Measurements from ENCODE around the gene NEAT1.
A peak's percentile ranks its signal among the peaks of the same experiment; 100 is the strongest.

Gene NEAT1

GRCh38 chr11:65378208-65378927 is 44.2 kb upstream of the NEAT1 start:
- Histone ChIP-seq H3K36me3 (ENCODE audit: insufficient read depth, low read length) (no peaks in the 10 kb centered on the region), H4K20me1 (ENCODE audit: insufficient read depth, low read length, poor library complexity, severe bottlenecking) (no peaks in the 10 kb centered on the region), H3K9me3 (ENCODE audit: insufficient read depth, low read depth, low read length) (no peaks in the 10 kb centered on the region), H3K9ac (ENCODE audit: low read depth, low read length, poor library complexity, severe bottlenecking) (no peak overlapping the region), H3F3A (ENCODE audit: low read depth) (peaks cover 8% of the 10 kb centered on the region; the same call in 1 of the 2 replicates), H3K27me3 (ENCODE audit: insufficient read depth, low read length, poor library complexity, severe bottlenecking) (no peaks in the 10 kb centered on the region), H3K79me2 (ENCODE audit: insufficient read depth, low read length) (peaks cover 11% of the 10 kb centered on the region; the same call in 1 of the 2 replicates), H3K4me3 (ENCODE audit: low read length, poor library complexity, severe bottlenecking) (no peak overlapping the region), H3K9me2 (replicated peaks; ENCODE audit: low read depth, low read length) (no peaks in the 10 kb centered on the region), H2AFZ (ENCODE audit: low read length) (no peak overlapping the region), H3K4me2 (ENCODE audit: low read depth, low read length, poor library complexity, severe bottlenecking) (no peak overlapping the region), H3K4me1 (ENCODE audit: insufficient read depth, low read length, poor library complexity, severe bottlenecking) (peaks cover 19% of the 10 kb centered on the region)
- TF ChIP-seq EZH2phosphoT487 (IDR thresholded peaks at IDR 0.05; ENCODE audit: borderline replicate concordance) = no peak
- peak; percentile 43 for TF ChIP-seq CTCF (conservative IDR thresholded peaks at IDR 0.05; ENCODE audit: low read length)

DNA sequence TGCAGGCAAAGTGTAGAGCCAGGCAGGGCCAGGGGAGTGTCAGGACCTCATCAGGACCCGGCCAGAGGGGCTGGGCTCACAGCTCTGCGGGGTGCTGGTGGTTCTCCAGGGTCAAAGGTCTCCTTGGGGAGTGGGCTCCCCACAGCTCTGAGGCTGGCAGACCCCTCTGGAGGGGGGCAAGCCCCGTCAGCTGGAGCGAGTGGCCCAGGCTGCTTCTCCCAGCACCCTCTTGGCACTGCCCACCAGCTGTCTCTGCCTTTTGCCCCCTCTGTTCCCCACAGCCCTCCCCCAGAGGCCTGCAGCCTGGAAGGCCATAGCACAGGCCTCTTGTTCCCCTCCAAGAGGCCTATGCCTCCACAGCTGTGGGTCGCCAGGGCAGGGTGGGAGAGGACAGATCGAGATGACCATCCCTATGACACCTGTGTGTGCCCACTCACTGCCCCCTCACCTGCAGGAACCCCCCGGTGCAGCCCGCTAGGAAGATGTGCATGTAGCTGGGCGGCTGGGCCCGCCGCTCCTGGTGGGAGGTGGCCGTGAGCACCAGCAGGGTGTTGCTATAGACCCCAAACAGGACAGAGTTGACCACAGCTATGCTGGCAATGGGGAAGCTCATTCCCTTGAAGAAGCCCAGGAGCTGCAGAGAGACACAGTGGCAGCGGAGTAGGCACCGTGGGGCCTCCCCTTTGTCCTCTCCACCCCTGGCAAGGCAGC is 43.5 kb upstream of the NEAT1 start:
- H3K4me1 ChIP-seq (ENCODE audit: insufficient read depth, low read length, poor library complexity, severe bottlenecking) = peaks cover 21% of the 10 kb centered on the region
- peaks cover 11% of the 10 kb centered on the region; the same call in 1 of the 2 replicates for H3K79me2 ChIP-seq (ENCODE audit: insufficient read depth, low read length)
- no peaks in the 10 kb centered on the region for H3K36me3 ChIP-seq (ENCODE audit: insufficient read depth, low read length)
- no peaks in the 10 kb centered on the region for H4K20me1 ChIP-seq (ENCODE audit: insufficient read depth, low read length, poor library complexity, severe bottlenecking)
- no peak for TF ChIP-seq CTCF (conservative IDR thresholded peaks at IDR 0.05; ENCODE audit: low read length)
- no peak for TF ChIP-seq EZH2phosphoT487 (IDR thresholded peaks at IDR 0.05; ENCODE audit: borderline replicate concordance)
- peaks cover 8% of the 10 kb centered on the region; the same call in 1 of the 2 replicates for H3F3A ChIP-seq (ENCODE audit: low read depth)
- H3K9ac ChIP-seq (ENCODE audit: low read depth, low read length, poor library complexity, severe bottlenecking) = no peak overlapping the region
- H3K4me3 ChIP-seq (ENCODE audit: low read length, poor library complexity, severe bottlenecking) = no peak overlapping the region
- no peaks in the 10 kb centered on the region for H3K27me3 ChIP-seq (ENCODE audit: insufficient read depth, low read length, poor library complexity, severe bottlenecking)
- no peak overlapping the region for H2AFZ ChIP-seq (ENCODE audit: low read length)
- no peak overlapping the region for H3K4me2 ChIP-seq (ENCODE audit: low read depth, low read length, poor library complexity, severe bottlenecking)
- H3K9me3 ChIP-seq (ENCODE audit: insufficient read depth, low read depth, low read length) = no peaks in the 10 kb centered on the region
- no peaks in the 10 kb centered on the region for H3K9me2 ChIP-seq (replicated peaks; ENCODE audit: low read depth, low read length)

DNA sequence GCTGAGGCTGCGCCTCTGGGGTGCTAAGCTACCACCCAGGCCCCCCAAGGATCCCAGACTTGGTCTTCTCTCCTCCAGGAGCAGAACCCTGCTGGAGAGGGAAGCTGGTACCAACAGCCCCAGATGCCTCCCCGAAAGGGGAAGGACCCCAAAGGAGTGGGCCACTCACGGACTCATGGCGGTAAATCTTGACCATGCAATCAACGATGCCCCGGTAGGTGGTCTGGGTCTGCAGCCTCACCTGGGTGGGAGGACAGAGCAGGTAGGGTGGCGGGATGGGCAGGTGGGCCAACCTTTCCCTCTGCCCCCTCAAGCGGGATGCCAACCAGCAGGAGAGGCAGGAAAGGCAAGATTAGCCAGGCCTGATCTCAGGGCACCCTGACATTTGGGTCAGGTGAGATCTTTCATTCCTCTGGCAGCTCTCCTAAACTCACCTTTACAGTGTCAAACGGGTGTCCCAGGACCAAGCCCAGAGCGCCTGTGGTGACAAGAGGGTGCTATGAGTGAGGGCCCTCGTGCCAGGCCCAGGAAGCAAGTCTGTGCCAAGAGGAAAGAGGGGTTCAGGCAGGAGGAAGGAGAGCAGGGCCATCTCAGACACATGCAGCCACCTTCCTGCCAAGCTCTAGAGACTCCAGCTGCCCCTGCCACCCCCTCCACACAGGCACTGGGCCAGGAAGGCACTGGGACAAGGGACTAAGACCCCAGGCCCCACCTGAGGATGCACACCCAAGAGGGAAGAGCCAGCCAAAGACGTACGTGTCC is 42.7 kb upstream of the NEAT1 start:
- Histone ChIP-seq H3K4me3 (ENCODE audit: low read length, poor library complexity, severe bottlenecking) (no peak overlapping the region), H2AFZ (ENCODE audit: low read length) (no peak overlapping the region), H3K27me3 (ENCODE audit: insufficient read depth, low read length, poor library complexity, severe bottlenecking) (no peaks in the 10 kb centered on the region), H3K9ac (ENCODE audit: low read depth, low read length, poor library complexity, severe bottlenecking) (no peak overlapping the region), H3K9me3 (ENCODE audit: insufficient read depth, low read depth, low read length) (no peaks in the 10 kb centered on the region), H3K4me1 (ENCODE audit: insufficient read depth, low read length, poor library complexity, severe bottlenecking) (peaks cover 29% of the 10 kb centered on the region), H4K20me1 (ENCODE audit: insufficient read depth, low read length, poor library complexity, severe bottlenecking) (no peaks in the 10 kb centered on the region), H3K4me2 (ENCODE audit: low read depth, low read length, poor library complexity, severe bottlenecking) (peak overlapping the region; percentile 83), H3K9me2 (replicated peaks; ENCODE audit: low read depth, low read length) (no peaks in the 10 kb centered on the region), H3F3A (ENCODE audit: low read depth) (peaks cover 8% of the 10 kb centered on the region; the same call in 1 of the 2 replicates), H3K79me2 (ENCODE audit: insufficient read depth, low read length) (peaks cover 11% of the 10 kb centered on the region; the same call in 1 of the 2 replicates), H3K36me3 (ENCODE audit: insufficient read depth, low read length) (no peaks in the 10 kb centered on the region)
- TF ChIP-seq CTCF (conservative IDR thresholded peaks at IDR 0.05; ENCODE audit: low read length) = no peak
- TF ChIP-seq EZH2phosphoT487 (IDR thresholded peaks at IDR 0.05; ENCODE audit: borderline replicate concordance) = no peak
